ENCODE data around the gene ALG10.
"Not testable (repeated sequence)": the region's sequence is repeated elsewhere in the genome, so short reads cannot be mapped to it uniquely, and the experiment has no call there.

ALG10 gene

GRCh38 chr12:34022079-34022830, at the start of gene ALG10:
Gene ALG10, plus strand, starts transcription at chr12:34022496. Its CDS starts 104 bp downstream, at chr12:34022600.
- H3K9me2 ChIP-seq (replicated peaks; ENCODE audit: insufficient read depth, low read length) = no peaks in the 10 kb centered on the region
- H3K79me2 ChIP-seq (ENCODE audit: insufficient read depth, low read length) = peaks cover 23% of the 10 kb centered on the region
- H3K4me3 ChIP-seq (ENCODE audit: insufficient read depth, low read length, poor library complexity, severe bottlenecking) = peak within 1 kb of the TSS; percentile 99
- TF ChIP-seq CTCF (IDR thresholded peaks at IDR 0.05; ENCODE audit: insufficient read depth, low read length, poor library complexity, severe bottlenecking) = peak; percentile 53
- TF ChIP-seq EZH2phosphoT487 (conservative IDR thresholded peaks at IDR 0.05; ENCODE audit: low read length) = no peak
- no peaks in the 10 kb centered on the region for H3F3A ChIP-seq (ENCODE audit: insufficient read depth)
- H3K9ac ChIP-seq (ENCODE audit: low read length) = peak within 1 kb of the TSS; percentile 98
- H4K20me1 ChIP-seq (ENCODE audit: low read depth, low read length) = no peaks in the 10 kb centered on the region
- H3K27me3 ChIP-seq (ENCODE audit: low read length) = no peaks in the 10 kb centered on the region
- peak within 1 kb of the TSS; percentile 95 for H3K4me2 ChIP-seq (ENCODE audit: low read depth, low read length, poor library complexity, severe bottlenecking)
- peak within 1 kb of the TSS; percentile 99 for H2AFZ ChIP-seq (ENCODE audit: low read depth, low read length, severe bottlenecking)
- H3K36me3 ChIP-seq (ENCODE audit: low read length) = no peaks in the 10 kb centered on the region
- H3K27ac ChIP-seq (ENCODE audit: low read depth, low read length) = peak within 1 kb of the TSS; percentile 68
- no peaks in the 10 kb centered on the region for H3K9me3 ChIP-seq (ENCODE audit: insufficient read depth, low read length)

GRCh38 chr12:33972884-33973283, 49.4 kb upstream of the ALG10 start:
- H3K9ac ChIP-seq (ENCODE audit: low read length); H4K20me1 ChIP-seq (ENCODE audit: low read depth, low read length); H3K27me3 ChIP-seq (ENCODE audit: low read length); H3K27ac ChIP-seq (ENCODE audit: low read depth, low read length); H3K9me3 ChIP-seq (ENCODE audit: insufficient read depth, low read length); H3K4me3 ChIP-seq (ENCODE audit: insufficient read depth, low read length, poor library complexity, severe bottlenecking); H2AFZ ChIP-seq (ENCODE audit: low read depth, low read length, severe bottlenecking); H3K36me3 ChIP-seq (ENCODE audit: low read length); H3K4me2 ChIP-seq (ENCODE audit: low read depth, low read length, poor library complexity, severe bottlenecking); H3K9me2 ChIP-seq (replicated peaks; ENCODE audit: insufficient read depth, low read length); H3K79me2 ChIP-seq (ENCODE audit: insufficient read depth, low read length); H3F3A ChIP-seq (ENCODE audit: insufficient read depth): not testable (repeated sequence)

- Histone ChIP-seq H3K9ac (ENCODE audit: low read length) (no peak overlapping the region), H3K36me3 (ENCODE audit: low read length) (no peaks in the 10 kb centered on the region), H3K79me2 (ENCODE audit: insufficient read depth, low read length) (no peaks in the 10 kb centered on the region), H3F3A (ENCODE audit: insufficient read depth) (no peaks in the 10 kb centered on the region), H2AFZ (ENCODE audit: low read depth, low read length, severe bottlenecking) (no peak overlapping the region), H3K27me3 (ENCODE audit: low read length) (no peaks in the 10 kb centered on the region), H3K4me2 (ENCODE audit: low read depth, low read length, poor library complexity, severe bottlenecking) (no peak overlapping the region), H3K27ac (ENCODE audit: low read depth, low read length) (no peak overlapping the region), H3K4me3 (ENCODE audit: insufficient read depth, low read length, poor library complexity, severe bottlenecking) (no peak overlapping the region), H3K9me3 (ENCODE audit: insufficient read depth, low read length) (no peaks in the 10 kb centered on the region), H4K20me1 (ENCODE audit: low read depth, low read length) (no peaks in the 10 kb centered on the region), H3K9me2 (replicated peaks; ENCODE audit: insufficient read depth, low read length) (no peaks in the 10 kb centered on the region)
- TF ChIP-seq CTCF (IDR thresholded peaks at IDR 0.05; ENCODE audit: insufficient read depth, low read length, poor library complexity, severe bottlenecking) = no peak
- TF ChIP-seq EZH2phosphoT487 (conservative IDR thresholded peaks at IDR 0.05; ENCODE audit: low read length) = no peak
Measured at GRCh38 chr12:33977887-33978286, 44.4 kb upstream of the ALG10 start.

GRCh38 chr12:33988197-33988805, 34.0 kb upstream of the ALG10 start:
- no peaks in the 10 kb centered on the region for H3K36me3 ChIP-seq (ENCODE audit: low read length)
- no peak overlapping the region for H3K27ac ChIP-seq (ENCODE audit: low read depth, low read length)
- no peak overlapping the region for H3K4me3 ChIP-seq (ENCODE audit: insufficient read depth, low read length, poor library complexity, severe bottlenecking)
- H3K9me2 ChIP-seq (replicated peaks; ENCODE audit: insufficient read depth, low read length) = no peaks in the 10 kb centered on the region
- H3K4me2 ChIP-seq (ENCODE audit: low read depth, low read length, poor library complexity, severe bottlenecking) = no peak overlapping the region
- H4K20me1 ChIP-seq (ENCODE audit: low read depth, low read length) = no peaks in the 10 kb centered on the region
- H3K9ac ChIP-seq (ENCODE audit: low read length) = no peak overlapping the region
- H3F3A ChIP-seq (ENCODE audit: insufficient read depth) = no peaks in the 10 kb centered on the region
- no peaks in the 10 kb centered on the region for H3K79me2 ChIP-seq (ENCODE audit: insufficient read depth, low read length)
- H3K9me3 ChIP-seq (ENCODE audit: insufficient read depth, low read length) = no peaks in the 10 kb centered on the region
- no peaks in the 10 kb centered on the region for H3K27me3 ChIP-seq (ENCODE audit: low read length)
- no peak overlapping the region for H2AFZ ChIP-seq (ENCODE audit: low read depth, low read length, severe bottlenecking)
- TF ChIP-seq EZH2phosphoT487 (conservative IDR thresholded peaks at IDR 0.05; ENCODE audit: low read length) (no peak), CTCF (IDR thresholded peaks at IDR 0.05; ENCODE audit: insufficient read depth, low read length, poor library complexity, severe bottlenecking) (no peak)
